Psoas muscle (tissue), 8 donors: ENCODE results near the gene PRPF18. TPM values are rescaled to one million over a fixed set of nuclear protein-coding genes. Genes with fewer than 3 reads are reported as not detected.

ENCODE experiments used
- ATAC-seq, 4 donors: fragments of 200-7000 bp; cut with Tn5 transposase; one replicate each; pipeline ENCODE4 v1.9.1; 2020; ENCODE audit warnings: moderate library complexity in 3 of 4, mild to moderate bottlenecking in 2 of 4
- DNase-seq, 2 donors: peaks; one replicate each; pipeline ENCODE4 v3.0.0-alpha.2; 2020
- H3K27ac ChIP-seq: fragments of 200-600 bp; one replicate; pipeline ENCODE4 v1.8.0; 2022
- H3K27me3 ChIP-seq, 3 donors: fragments of 200-600 bp in 1 of 3; one replicate each; pipeline versions ENCODE4 v1.6.1 to v1.8.0; 2013 to 2022; ENCODE audit warnings: low read length in 2 of 3, mild to moderate bottlenecking in 2 of 3, moderate library complexity in 1 of 3; ENCODE audit not compliant: insufficient read depth in 3 of 3
- H3K36me3 ChIP-seq, 2 donors: fragments of 200-600 bp in 1 of 2; one replicate each; pipeline versions ENCODE4 v1.6.1 to v1.8.0; 2013 to 2022; ENCODE audit warnings: low read depth in 1 of 2, mild to moderate bottlenecking in 1 of 2, moderate library complexity in 1 of 2; ENCODE audit not compliant: insufficient read depth in 1 of 2
- H3K4me1 ChIP-seq: fragments of 200-600 bp; one replicate; pipeline ENCODE4 v1.8.0; 2022
- H3K4me3 ChIP-seq: fragments of 200-600 bp; one replicate; pipeline ENCODE4 v1.8.0; 2022; ENCODE audit warnings: mild to moderate bottlenecking
- H3K9me3 ChIP-seq: fragments of 200-600 bp; one replicate; pipeline ENCODE4 v1.8.0; 2022
- WGBS, 3 donors: extraction: QIAGEN DNeasy Blood & Tissue Kit; methylation state at CpG; one replicate each; pipeline versions ENCODE4 v1.1.6 to v1.1.7; 2013; 5-methylcytosine and 5-hydroxymethylcytosine counted together
- intact Hi-C, 2 donors: fragments of 100-400 bp; cut with DNase I; formaldehyde crosslinking; loops; one replicate each; pipeline versions ENCODE4 v1.11.0 to v1.14.2; 2022
- polyA plus RNA-seq, 3 donors: library from polyadenylated mRNA; stranded (reverse); fragments of 200-250 nt; gene quantifications; one replicate each; pipeline ENCODE4 v1.2.3, GENCODE V29; 2013
- total RNA-seq, 4 donors: library from RNA; stranded (reverse); fragmentation: NEBNext Ultra II Directional in 2 of 4; extraction: Animal tissue kit (Norgen Biotek cat#: 25700) in 2 of 4; gene quantifications; one replicate each; pipeline versions ENCODE4 v1.2.1 to v1.2.4, GENCODE V29; 2021 to 2023
- TF ChIP-seq, protein P1 (sequence below): fragments of 200-600 bp; IDR thresholded peaks from one replicate; pipeline ENCODE4 v1.8.0; 2022; ENCODE audit warnings: antibody characterized with exemption
- donor health status: healthy with polysubstance abuse.
- donor health status: DM: no; HTN: no; CAD: no; lungs with moderate emphysema.
- donor health status: Bipolar disorder and iron deficiency.
- donor health status: healthy.
- donor health status: DM: yes; HTN: yes; CAD: no.
- donor health status: DM: no; HTN: no; CAD: no.
- donor health status: DM: no; HTN: no; CAD: no.
- donor health status: DM: yes; HTN: yes; CAD: no.

PRPF18 gene
- total and polyA plus RNA-seq, 7 donors: 15.1 to 26.4 (median 19.0) TPM

- ATAC-seq (no peak), DNase-seq (no peak)
- TF ChIP-seq, protein P1, sequence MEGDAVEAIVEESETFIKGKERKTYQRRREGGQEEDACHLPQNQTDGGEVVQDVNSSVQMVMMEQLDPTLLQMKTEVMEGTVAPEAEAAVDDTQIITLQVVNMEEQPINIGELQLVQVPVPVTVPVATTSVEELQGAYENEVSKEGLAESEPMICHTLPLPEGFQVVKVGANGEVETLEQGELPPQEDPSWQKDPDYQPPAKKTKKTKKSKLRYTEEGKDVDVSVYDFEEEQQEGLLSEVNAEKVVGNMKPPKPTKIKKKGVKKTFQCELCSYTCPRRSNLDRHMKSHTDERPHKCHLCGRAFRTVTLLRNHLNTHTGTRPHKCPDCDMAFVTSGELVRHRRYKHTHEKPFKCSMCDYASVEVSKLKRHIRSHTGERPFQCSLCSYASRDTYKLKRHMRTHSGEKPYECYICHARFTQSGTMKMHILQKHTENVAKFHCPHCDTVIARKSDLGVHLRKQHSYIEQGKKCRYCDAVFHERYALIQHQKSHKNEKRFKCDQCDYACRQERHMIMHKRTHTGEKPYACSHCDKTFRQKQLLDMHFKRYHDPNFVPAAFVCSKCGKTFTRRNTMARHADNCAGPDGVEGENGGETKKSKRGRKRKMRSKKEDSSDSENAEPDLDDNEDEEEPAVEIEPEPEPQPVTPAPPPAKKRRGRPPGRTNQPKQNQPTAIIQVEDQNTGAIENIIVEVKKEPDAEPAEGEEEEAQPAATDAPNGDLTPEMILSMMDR: no peak
- no peaks in the 10 kb centered on the region for H3K27me3 ChIP-seq
- no peaks in the 10 kb centered on the region for H3K9me3 ChIP-seq
- 85 to 91% (median 87%) methylated on average over 7 of the region's 7 CpGs for WGBS, 3 donors
- peaks cover 4% of the 10 kb centered on the region for H3K4me1 ChIP-seq
- no peak overlapping the region for H3K4me3 ChIP-seq
- H3K27ac ChIP-seq: no peak overlapping the region
- H3K36me3 ChIP-seq: peaks cover 2 to 46% of the 10 kb centered on the region in 2 donors
- intact Hi-C loops: no loop called here
Measured at GRCh38 chr10:13627459-13628310, 40.9 kb downstream of the PRPF18 start.

DNA sequence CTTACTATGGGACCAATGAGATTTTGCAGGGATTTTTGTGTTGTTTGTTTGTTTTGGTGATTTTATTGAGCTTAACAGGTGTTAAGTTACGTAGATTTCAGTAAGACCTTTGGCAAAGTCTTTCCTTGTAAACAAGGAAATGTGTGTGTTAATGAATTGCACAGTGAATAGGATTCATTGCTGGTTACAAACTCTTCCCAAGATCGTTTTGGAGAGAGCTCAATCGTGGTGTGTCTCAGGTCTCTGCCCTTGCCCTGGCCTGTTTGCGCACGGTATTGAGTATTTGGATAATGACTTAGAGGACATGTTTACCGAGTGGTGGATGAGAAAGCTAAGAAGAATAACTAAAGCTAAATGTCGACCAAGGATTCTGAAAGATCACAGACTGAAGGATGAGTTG, 41.9 kb downstream of the PRPF18 start:
- H3K9me3 ChIP-seq: no peaks in the 10 kb centered on the region
- peaks cover 11% of the 10 kb centered on the region for H3K4me1 ChIP-seq
- H3K36me3 ChIP-seq: peaks cover 2 to 46% of the 10 kb centered on the region in 2 donors
- 43 to 52% (median 51%) methylated on average over 7 of the region's 7 CpGs for WGBS, 3 donors
- intact Hi-C loops: no loop called here
- H3K27me3 ChIP-seq: no peaks in the 10 kb centered on the region
- H3K4me3 ChIP-seq: no peak overlapping the region
- no peak overlapping the region for H3K27ac ChIP-seq
- DNase-seq: no peak
- TF ChIP-seq, protein P1: no peak
- ATAC-seq: no peak

GRCh38 chr10:13629116-13629515, 42.4 kb downstream of the PRPF18 start:
- Histone ChIP-seq H3K36me3 (peaks cover 2 to 43% of the 10 kb centered on the region in 2 donors), H3K27me3 (no peaks in the 10 kb centered on the region), H3K27ac (no peak overlapping the region), H3K4me3 (no peak overlapping the region), H3K9me3 (no peaks in the 10 kb centered on the region), H3K4me1 (peaks cover 11% of the 10 kb centered on the region)
- intact Hi-C loops: no loop called here
- no peak for ATAC-seq
- WGBS, 3 donors: 62 to 65% (median 64%) methylated on average over 2 of the region's 2 CpGs
- no peak for DNase-seq
- TF ChIP-seq, protein P1: no peak

DNA sequence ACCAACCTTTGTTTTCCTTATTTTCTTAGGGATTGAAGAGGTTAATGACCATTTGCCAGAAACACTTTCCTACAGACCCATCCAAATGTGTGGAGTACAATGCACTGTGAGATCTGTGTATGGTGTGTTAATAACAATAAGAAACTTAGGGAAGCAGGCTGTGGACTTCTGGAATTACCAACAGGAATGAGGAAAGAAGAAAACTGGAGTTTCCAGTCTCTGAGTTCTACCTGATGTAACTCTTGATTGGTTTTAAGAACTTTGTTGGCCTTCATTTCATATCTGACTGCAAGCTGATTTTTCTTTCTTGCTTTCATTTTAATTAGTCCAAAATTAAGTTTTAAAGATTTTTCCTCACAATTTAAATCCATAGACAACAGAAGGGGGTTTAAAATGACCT, 43.5 kb downstream of the PRPF18 start:
- Histone ChIP-seq H3K36me3 (peaks cover 2 to 34% of the 10 kb centered on the region in 2 donors), H3K4me1 (peaks cover 11% of the 10 kb centered on the region), H3K9me3 (no peaks in the 10 kb centered on the region), H3K27ac (no peak overlapping the region), H3K27me3 (no peaks in the 10 kb centered on the region), H3K4me3 (no peak overlapping the region)
- intact Hi-C loops: no loop called here
- ATAC-seq (no peak), DNase-seq (no peak)
- TF ChIP-seq, protein P1: no peak
